K562 (cell line): Measurements from ENCODE around the gene KLHL35. TPM values are rescaled to one million over a fixed set of nuclear protein-coding genes. Genes with fewer than 3 reads are reported as not detected.
A peak's percentile ranks its signal among the peaks of the same experiment; 100 is the strongest.

Experiments used
- ATAC-seq: fragments of 200-7000 bp; cut with Tn5 transposase; 3 replicates; pipeline ENCODE4 v1.9.1; 2020; ENCODE audit warnings: moderate library complexity
- BruUV-seq: library from RNA; stranded (reverse); fragments of 400-500 nt; replicated peaks from 2 replicates; lab custom pipeline; 2021; lab: Mats Ljungman, UMichigan
- CTCF ChIA-PET: fragments of 300-600 bp; formaldehyde crosslinking; extraction: SDS; loops from one replicate; lab custom pipeline; 2021; ENCODE audit warnings: low intra/inter-chr PET ratio; lab: Yijun Ruan, JAX
- POLR2A ChIA-PET: fragments of 300-600, 350-650 bp; sonication (Branson Sonifier 250); formaldehyde crosslinking; extraction: SDS; loops from one replicate; lab custom pipeline; 2021; ENCODE audit warnings: antibody characterized with exemption, inconsistent platforms; lab: Yijun Ruan, JAX
- DNase-seq, 4 experiments: peaks; one replicate each; pipeline versions ENCODE4 v3.0.0 to v3.0.0-alpha.2; 2011 to 2018; ENCODE audit warnings: low spot score in 3 of 4, mixed read lengths in 3 of 4; ENCODE audit errors: extremely low read depth in 1 of 4
- FAIRE-seq: peaks from 2 replicates; lab custom pipeline; 2011; peaks lifted over from hg19 to GRCh38; lab: Jason Lieb, UNC
- H2AFZ ChIP-seq: 2 replicates; pipeline ENCODE4 v1.6.0; 2011; ENCODE audit warnings: low read depth, low read length, control low read depth, inconsistent platforms
- H3K27ac ChIP-seq: fragments of 200-600 bp; 3 replicates; pipeline ENCODE4 v1.8.0; 2011; ENCODE audit warnings: low read depth, mild to moderate bottlenecking, control low read depth, inconsistent platforms, low read length, moderate library complexity, mixed read lengths; ENCODE audit errors: extremely low read depth
- H3K27me3 ChIP-seq, 2 experiments: fragments of 300-600 bp in 1 of 2; 2 replicates in 1 of 2; 3 replicates in 1 of 2; pipeline versions ENCODE4 v1.6.0 to v1.8.0; 2011; ENCODE audit warnings: inconsistent platforms in 2 of 2, low read length in 2 of 2, mild to moderate bottlenecking in 1 of 2, mixed read lengths in 1 of 2, moderate library complexity in 1 of 2; ENCODE audit not compliant: control insufficient read depth in 2 of 2, insufficient read depth in 2 of 2
- H3K36me3 ChIP-seq: fragments of 300-600 bp; 3 replicates; pipeline ENCODE4 v1.8.0; 2011; ENCODE audit warnings: mild to moderate bottlenecking, low read length, inconsistent platforms; ENCODE audit not compliant: control insufficient read depth, insufficient read depth
- H3K4me1 ChIP-seq, 2 experiments: fragments of 200-600 bp in 1 of 2; replicated peaks in 1 of 2; 2 replicates in 1 of 2; 3 replicates in 1 of 2; pipeline versions ENCODE4 v1.5.1 to v1.8.0; 2011; ENCODE audit warnings: inconsistent platforms in 2 of 2, low read length in 2 of 2, mild to moderate bottlenecking in 1 of 2, mixed read lengths in 1 of 2, moderate library complexity in 1 of 2; ENCODE audit not compliant: control insufficient read depth in 2 of 2, insufficient read depth in 2 of 2
- H3K4me2 ChIP-seq: 2 replicates; pipeline ENCODE4 v1.6.1; 2011; ENCODE audit warnings: low read length, control low read depth, inconsistent platforms, mixed read lengths; ENCODE audit not compliant: insufficient read depth
- H3K4me3 ChIP-seq: fragments of 200-600 bp; sonication (generic), shearing (Covaris generic); 2 replicates; pipeline ENCODE4 v1.5.1; 2016; ENCODE audit warnings: control low read depth, inconsistent platforms
- H3K79me2 ChIP-seq: fragments of 200-600 bp; 3 replicates; pipeline ENCODE4 v1.8.0; 2011; ENCODE audit warnings: low read length, inconsistent platforms; ENCODE audit not compliant: control insufficient read depth, insufficient read depth
- H3K9ac ChIP-seq, 2 experiments: 2 replicates each; pipeline versions ENCODE4 v1.6.0 to v1.6.1; 2011; ENCODE audit warnings: low read depth in 2 of 2, low read length in 2 of 2, control low read depth in 1 of 2, inconsistent platforms in 1 of 2, mild to moderate bottlenecking in 1 of 2, mixed read lengths in 1 of 2; ENCODE audit not compliant: insufficient read depth in 1 of 2
- H3K9me1 ChIP-seq: one replicate; pipeline ENCODE4 v1.6.0; 2011; ENCODE audit warnings: inconsistent platforms, mild to moderate bottlenecking, low read length, moderate library complexity; ENCODE audit not compliant: control insufficient read depth, insufficient read depth
- H3K9me3 ChIP-seq: replicated peaks from 2 replicates; pipeline ENCODE4 v1.5.1; 2011; ENCODE audit warnings: low read depth, low read length, inconsistent platforms; ENCODE audit not compliant: control insufficient read depth, insufficient read depth
- H4K20me1 ChIP-seq: replicated peaks from 2 replicates; pipeline ENCODE4 v1.6.1; 2011; ENCODE audit warnings: low read length, inconsistent platforms, mixed read lengths; ENCODE audit not compliant: control insufficient read depth, insufficient read depth
- BCOR ChIP-seq: fragments of 450-650 bp; IDR thresholded peaks from 2 replicates; pipeline ENCODE4 v1.6.1; 2016
- CHCHD3 ChIP-seq: fragments of 250-450 bp; sonication (Bioruptor Pico); IDR thresholded peaks from 2 replicates; pipeline ENCODE4 v2.1.2; 2022; ENCODE audit warnings: mild to moderate bottlenecking
- KAT7 ChIP-seq: sonication (generic); formaldehyde crosslinking; IDR thresholded peaks from 2 replicates; pipeline ENCODE4 v1.8.0; 2022; ENCODE audit warnings: missing genetic modification reagents, mild to moderate bottlenecking, borderline replicate concordance
- LARP7 ChIP-seq: fragments of 450-650 bp; IDR thresholded peaks from 2 replicates; pipeline ENCODE4 v1.6.1; 2016
- NFATC3 ChIP-seq: fragments of 450-650 bp; IDR thresholded peaks from 2 replicates; pipeline ENCODE4 v1.6.1; 2017; ENCODE audit warnings: mild to moderate bottlenecking
- NFXL1 ChIP-seq: fragments of 450-650 bp; formaldehyde crosslinking; IDR thresholded peaks from 2 replicates; pipeline ENCODE4 v1.4.0; 2021; ENCODE audit warnings: mild to moderate bottlenecking
- SOX6 ChIP-seq: fragments of 450-650 bp; IDR thresholded peaks from 2 replicates; pipeline ENCODE4 v1.6.1; 2014; ENCODE audit warnings: mild to moderate bottlenecking
- SRSF7 ChIP-seq: fragments of 200-400 bp; formaldehyde crosslinking; optimal IDR thresholded peaks from 2 replicates; pipeline ENCODE3; 2017; ENCODE audit warnings: mild to moderate bottlenecking, low read depth, low read length
- TAL1 ChIP-seq: fragments of 450-650 bp; IDR thresholded peaks from 2 replicates; pipeline ENCODE4 v1.6.1; 2016; ENCODE audit warnings: mild to moderate bottlenecking
- TCF15 ChIP-seq: fragments of 250-450 bp; sonication (Bioruptor Pico); IDR thresholded peaks from 2 replicates; pipeline ENCODE4 v1.8.0; 2022; ENCODE audit warnings: moderate library complexity, mild to moderate bottlenecking, inconsistent platforms
- VEZF1 ChIP-seq: fragments of 200-800 bp; sonication (Bioruptor generic); IDR thresholded peaks from 2 replicates; pipeline ENCODE4 v1.6.1; 2017; ENCODE audit warnings: missing genetic modification characterization, missing compliant biosample characterization
- YY1 ChIP-seq, 3 experiments: IDR thresholded peaks; 2 replicates each; pipeline ENCODE4 v1.6.1; 2011; ENCODE audit warnings: low read length in 2 of 3, mild to moderate bottlenecking in 2 of 3, moderate library complexity in 2 of 3, borderline replicate concordance in 1 of 3, control low read depth in 1 of 3, low read depth in 1 of 3; ENCODE audit not compliant: insufficient read depth in 3 of 3, insufficient replicate concordance in 2 of 3, control insufficient read depth in 1 of 3, insufficient read length in 1 of 3; ENCODE audit errors: extremely low read depth in 1 of 3
- ZBTB1 ChIP-seq: sonication (generic); formaldehyde crosslinking; IDR thresholded peaks from 2 replicates; pipeline ENCODE4 v1.8.1; 2023; ENCODE audit warnings: missing genetic modification reagents, low read depth, mild to moderate bottlenecking, borderline replicate concordance
- ZNF175 ChIP-seq: fragments of 200-800 bp; sonication (Bioruptor generic); IDR thresholded peaks from 2 replicates; pipeline ENCODE4 v1.6.1; 2016; ENCODE audit warnings: low read depth, mild to moderate bottlenecking, missing genetic modification characterization, missing compliant biosample characterization
- ZNF280B ChIP-seq: fragments of 250-450 bp; sonication (Bioruptor Pico); IDR thresholded peaks from 2 replicates; pipeline ENCODE4 v1.5.1; 2021; ENCODE audit warnings: mild to moderate bottlenecking
- ZNF589 ChIP-seq: fragments of 200-800 bp; sonication (Bioruptor generic); IDR thresholded peaks from 2 replicates; pipeline ENCODE4 v1.6.1; 2016; ENCODE audit warnings: low read depth, missing genetic modification characterization, missing compliant biosample characterization
- ZNF639 ChIP-seq, 2 experiments: fragments of 200-800 bp in 1 of 2; sonication (Bioruptor generic) in 1 of 2; sonication (generic) in 1 of 2; formaldehyde crosslinking in 1 of 2; IDR thresholded peaks in 1 of 2; conservative IDR thresholded peaks in 1 of 2; 2 replicates each; pipeline versions ENCODE4 v1.5.0 to v1.6.1; 2016 to 2020; ENCODE audit warnings: missing compliant biosample characterization in 1 of 2, missing genetic modification characterization in 1 of 2, missing genetic modification reagents in 1 of 2
- WGBS: fragments of 100-300 bp; shearing (Covaris generic); methylation state at CpG from one replicate; pipeline ENCODE4 v1.1.6; 2016; ENCODE audit warnings: low coverage, mixed read lengths; ENCODE audit not compliant: insufficient coverage; ENCODE audit errors: missing lambda C conversion rate; 5-methylcytosine and 5-hydroxymethylcytosine counted together
- in situ Hi-C: fragments of 300-500 bp; cut with MboI; formaldehyde crosslinking; loops from 4 replicates; pipeline ENCODE4 v1.15.0; 2018; ENCODE audit warnings: inconsistent platforms, mixed read lengths
- intact Hi-C: fragments of 100-400 bp; cut with micrococcal nuclease; formaldehyde crosslinking; loops from 2 replicates; pipeline ENCODE4 v1.14.2; 2022
- polyA plus RNA-seq, 8 experiments: library from polyadenylated mRNA; depleted of rRNA in 4 of 8; stranded (reverse) in 5 of 8; unstranded in 3 of 8; fragments of >200 nt; fragmentation: Nextera tagmentation in 2 of 8; fragmentation: Illumina TruSeq in 1 of 8; extraction: Ambion mirVana in 2 of 8; extraction: Trizol in 1 of 8; gene quantifications; 2 replicates each; pipeline versions ENCODE4 v1.2.1 to v1.2.3, GENCODE V29; 2011 to 2014; ENCODE audit warnings: inconsistent platforms in 1 of 8, missing spikeins in 1 of 8
- total RNA-seq, 7 experiments: library from RNA; depleted of rRNA in 6 of 7; stranded (reverse); fragments of >200 nt in 6 of 7; fragmentation: Illumina TruSeq in 2 of 7; extraction: Trizol in 2 of 7; gene quantifications; 2 replicates each; pipeline versions ENCODE4 v1.2.1 to v1.2.3, GENCODE V29; 2011 to 2021; ENCODE audit warnings: low replicate concordance in 1 of 7

Gene KLHL35
- total and polyA plus RNA-seq, 9 of the 15 experiments (the other 6 are each of a cell fraction or from before 2014, with no cell fraction given) = not detected

GRCh38 chr11:75481223-75481921 lies 48.4 kb upstream of the KLHL35 start:
- Histone ChIP-seq H2AFZ (peak overlapping the region; percentile 58; the same call in 1 of the 2 replicates), H3K4me2 (no peak overlapping the region), H3K4me1 (peaks cover 46 to 59% of the 10 kb centered on the region in 2 experiments), H4K20me1 (no peaks in the 10 kb centered on the region), H3K9me1 (no peaks in the 10 kb centered on the region), H3K27ac (peak overlapping the region; percentile 38; the same call in 2 of the 3 replicates), H3K9ac (peak overlapping the region; percentile 17 to 78; a peak in 3 of 4 replicates), H3K36me3 (no peaks in the 10 kb centered on the region), H3K79me2 (no peaks in the 10 kb centered on the region), H3K9me3 (no peaks in the 10 kb centered on the region), H3K27me3 (no peaks in the 10 kb centered on the region), H3K4me3 (no peak overlapping the region)
- no TSS peak for BruUV-seq
- ChIA-PET POLR2A (interaction anchor here (0.5 to 1.0 kb wide), 8 partner anchors 9 to 233 kb away, joined by 3 to 4 read pairs (median 3); no protein-coding TSS in a partner anchor), CTCF (no interaction called here)
- in situ Hi-C loops (no loop called here), intact Hi-C loops (no loop called here)
- 67% methylated on average over 9 of the region's 9 CpGs for WGBS
- peak in 3 of 4 experiments; percentile 37 to 57 (median 41) for DNase-seq
- ATAC-seq = peak; percentile 63
- FAIRE-seq = no peak
- 0 out of 2 replicates have a peak, but pooled peaks have one; percentile 22 for TF ChIP-seq KAT7 (CRISPR knock-in tag)
- no peak for TF ChIP-seq TAL1
- no peak for TF ChIP-seq BCOR
- no peak for TF ChIP-seq LARP7
- no peak for TF ChIP-seq SOX6
- no peak for TF ChIP-seq ZNF639 (CRISPR knock-in tag; conservative IDR thresholded peaks at IDR 0.05 in 1 of 2, IDR thresholded peaks at IDR 0.05 in 1 of 2)
- TF ChIP-seq SRSF7 = no peak
- TF ChIP-seq TCF15 (CRISPR knock-in tag) = no peak
- peak in 1 of 3 experiments; percentile 16 for TF ChIP-seq YY1 (IDR thresholded peaks at IDR 0.05; ENCODE audit: borderline replicate concordance in 1 of 3, control insufficient read depth in 1 of 3, extremely low read depth in 1 of 3, insufficient read depth in 3 of 3, insufficient read length in 1 of 3, insufficient replicate concordance in 2 of 3, low read depth in 1 of 3, low read length in 2 of 3)
- TF ChIP-seq NFXL1 (CRISPR knock-in tag) = no peak
- TF ChIP-seq ZNF280B (CRISPR knock-in tag) = no peak
- no peak for TF ChIP-seq CHCHD3 (CRISPR knock-in tag)
- no peak for TF ChIP-seq ZBTB1
- TF ChIP-seq ZNF589 = no peak
- TF ChIP-seq VEZF1 (CRISPR knock-in tag) = peak; percentile 39; the same call in 1 of the 2 replicates
- no peak for TF ChIP-seq NFATC3
- no peak for TF ChIP-seq ZNF175
